ENCODE data around the gene NEU3.

GRCh38 chr11:75063741-75064314 is 75.1 kb downstream of the NEU3 start:
- TF ChIP-seq CTCF (IDR thresholded peaks at IDR 0.05) (no peak), POLR2A (IDR thresholded peaks at IDR 0.05) (no peak), POLR2AphosphoS5 (IDR thresholded peaks at IDR 0.05) (no peak)

Measured in transverse colon (tissue), 4 donors.